GM19193 (cell line): ENCODE measurements around the gene TCOF1.

Source experiments
- POLR2A ChIP-seq: IDR thresholded peaks from 4 replicates; pipeline ENCODE4 v1.6.1; 2011; ENCODE audit not compliant: insufficient read depth, insufficient read length; ENCODE audit errors: extremely low read depth

The TCOF1 gene

DNA sequence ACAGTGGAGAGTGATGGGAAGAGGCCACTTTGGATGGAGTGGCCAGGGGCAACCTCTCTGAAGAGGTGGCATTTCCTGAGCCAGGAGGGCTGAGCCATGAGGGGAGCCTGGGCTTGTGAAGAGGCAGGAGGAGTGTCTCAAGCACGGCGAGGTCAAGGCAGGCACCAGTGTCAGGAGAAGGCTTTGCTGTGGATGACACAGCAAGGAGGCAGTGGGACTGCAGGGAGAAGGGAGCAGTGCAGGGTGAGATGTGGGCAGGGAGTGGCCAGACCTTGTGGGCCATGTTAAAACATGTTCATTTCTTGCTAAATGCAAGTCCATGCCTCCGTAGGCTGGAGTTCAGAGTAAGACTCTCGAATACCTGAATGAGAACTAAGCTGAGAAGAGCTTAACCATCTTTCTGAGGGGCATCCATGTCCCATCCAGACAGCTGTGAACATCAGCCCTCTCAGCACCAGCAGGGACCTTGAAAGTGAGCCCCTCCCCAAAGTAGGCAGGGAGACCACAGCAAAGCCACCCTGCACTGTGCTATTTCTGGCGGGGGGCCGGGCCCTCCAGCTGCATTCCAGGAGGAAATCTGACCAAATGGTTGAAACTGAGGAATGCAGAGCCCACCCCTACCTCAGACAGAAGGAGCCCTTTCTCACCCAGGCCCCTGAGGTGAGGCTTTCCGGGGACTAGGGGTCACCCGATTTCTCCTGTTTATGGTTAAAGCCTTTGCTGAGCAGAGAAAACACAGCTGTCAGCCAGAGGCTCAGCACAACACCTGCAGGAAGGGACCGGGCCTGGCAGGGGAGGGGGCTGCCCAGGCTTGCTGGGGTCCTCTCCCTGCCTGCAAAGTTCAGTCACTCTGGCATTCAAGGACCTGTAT, 38.6 kb upstream of the TCOF1 start:
- no peak for TF ChIP-seq POLR2A

DNA sequence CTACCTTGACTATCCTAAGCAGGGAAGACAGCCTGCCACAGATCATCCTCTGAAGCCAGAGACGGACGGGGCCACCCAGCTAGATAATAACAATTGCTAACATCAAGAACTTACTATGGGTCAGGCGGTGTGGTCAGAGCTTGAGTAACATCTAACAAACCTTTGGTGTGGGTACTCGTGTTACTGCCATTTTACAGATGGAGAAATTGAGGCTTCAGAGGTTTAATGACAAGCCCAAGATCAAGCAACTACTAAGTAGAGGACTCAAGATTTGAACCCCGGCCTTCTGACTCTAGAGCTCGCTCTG, 38.1 kb upstream of the TCOF1 start:
- no peak for TF ChIP-seq POLR2A

DNA sequence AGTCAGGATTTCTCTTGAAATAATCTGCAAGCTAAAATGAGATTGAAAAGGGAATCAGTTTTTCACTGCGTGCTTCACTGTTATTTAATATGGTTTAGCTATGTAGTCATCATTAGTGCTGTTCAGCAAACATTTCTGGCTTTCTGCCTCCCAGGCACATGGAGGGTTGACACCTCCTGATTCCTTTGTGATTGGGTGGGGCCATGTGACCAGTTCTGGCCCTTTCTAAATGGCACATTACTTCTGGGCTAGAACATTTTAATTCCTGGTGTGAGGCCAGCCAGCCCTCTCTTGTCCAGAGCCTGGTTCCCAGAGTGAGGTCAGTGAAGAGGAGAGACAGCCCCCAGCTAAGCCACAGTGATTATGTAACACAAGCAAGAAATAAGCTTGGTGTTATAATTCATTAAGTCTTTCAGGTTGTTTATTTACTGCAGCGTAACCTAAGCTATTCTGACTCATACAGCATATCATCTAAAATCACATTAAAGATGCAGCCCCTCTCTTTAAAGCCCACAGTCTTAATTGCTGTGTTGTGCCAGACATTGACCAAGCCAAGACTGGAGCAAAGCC, 37.4 kb upstream of the TCOF1 start:
- TF ChIP-seq POLR2A: no peak

- no peak for TF ChIP-seq POLR2A
Measured at GRCh38 chr5:150321211-150321610, 36.3 kb upstream of the TCOF1 start.

- TF ChIP-seq POLR2A: no peak
Measured at GRCh38 chr5:150321784-150322183, 35.7 kb upstream of the TCOF1 start.

- TF ChIP-seq POLR2A: no peak
Measured at GRCh38 chr5:150322202-150322601, 35.3 kb upstream of the TCOF1 start.

GRCh38 chr5:150323092-150323491, 34.4 kb upstream of the TCOF1 start:
- no peak for TF ChIP-seq POLR2A

- TF ChIP-seq POLR2A: no peak
Measured at GRCh38 chr5:150323819-150324218, 33.7 kb upstream of the TCOF1 start.

- TF ChIP-seq POLR2A: no peak
Measured at GRCh38 chr5:150325426-150325825, 32.1 kb upstream of the TCOF1 start.

GRCh38 chr5:150326707-150327106, 30.8 kb upstream of the TCOF1 start:
- TF ChIP-seq POLR2A: no peak

DNA sequence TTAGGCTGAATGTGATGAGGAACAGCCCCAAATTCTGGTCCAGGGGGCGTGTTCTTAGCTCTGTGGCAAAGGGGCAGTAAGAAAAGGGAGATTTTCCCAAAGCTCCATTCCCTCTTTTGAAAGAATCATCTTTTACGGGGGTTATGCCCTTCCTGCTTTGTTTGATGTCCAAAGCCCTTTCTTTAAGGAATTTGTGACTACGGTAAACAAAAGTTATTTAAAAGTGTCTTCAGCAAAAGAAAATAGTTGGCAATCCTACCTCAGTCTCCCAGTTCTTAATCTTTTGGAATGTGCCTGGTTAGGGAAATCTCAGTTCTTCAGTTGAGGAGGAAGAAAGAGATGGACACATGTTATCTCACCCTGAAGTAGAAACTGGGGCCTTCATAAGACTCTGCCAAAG, 30.4 kb upstream of the TCOF1 start:
- no peak for TF ChIP-seq POLR2A

GRCh38 chr5:150328515-150328914, 29.0 kb upstream of the TCOF1 start:
- no peak for TF ChIP-seq POLR2A

DNA sequence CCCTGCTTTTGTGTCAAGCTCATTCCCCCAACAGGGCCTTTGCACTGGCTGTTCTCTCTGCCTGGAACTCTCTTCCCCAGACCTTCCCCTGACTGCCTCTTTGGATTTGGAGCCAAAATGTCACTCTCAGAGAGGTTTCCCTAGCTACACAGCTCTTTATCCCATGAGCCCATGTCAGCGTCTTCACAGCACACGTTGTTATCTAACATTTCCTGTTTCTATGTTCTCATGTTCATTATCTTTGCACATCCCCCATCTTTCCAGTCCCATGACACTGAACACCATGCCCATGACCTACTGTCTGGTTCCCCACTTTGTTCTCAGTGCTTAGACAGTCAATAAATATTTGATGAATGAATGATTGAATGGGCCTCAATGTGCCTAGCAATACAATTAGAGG, 28.5 kb upstream of the TCOF1 start:
- no peak for TF ChIP-seq POLR2A

DNA sequence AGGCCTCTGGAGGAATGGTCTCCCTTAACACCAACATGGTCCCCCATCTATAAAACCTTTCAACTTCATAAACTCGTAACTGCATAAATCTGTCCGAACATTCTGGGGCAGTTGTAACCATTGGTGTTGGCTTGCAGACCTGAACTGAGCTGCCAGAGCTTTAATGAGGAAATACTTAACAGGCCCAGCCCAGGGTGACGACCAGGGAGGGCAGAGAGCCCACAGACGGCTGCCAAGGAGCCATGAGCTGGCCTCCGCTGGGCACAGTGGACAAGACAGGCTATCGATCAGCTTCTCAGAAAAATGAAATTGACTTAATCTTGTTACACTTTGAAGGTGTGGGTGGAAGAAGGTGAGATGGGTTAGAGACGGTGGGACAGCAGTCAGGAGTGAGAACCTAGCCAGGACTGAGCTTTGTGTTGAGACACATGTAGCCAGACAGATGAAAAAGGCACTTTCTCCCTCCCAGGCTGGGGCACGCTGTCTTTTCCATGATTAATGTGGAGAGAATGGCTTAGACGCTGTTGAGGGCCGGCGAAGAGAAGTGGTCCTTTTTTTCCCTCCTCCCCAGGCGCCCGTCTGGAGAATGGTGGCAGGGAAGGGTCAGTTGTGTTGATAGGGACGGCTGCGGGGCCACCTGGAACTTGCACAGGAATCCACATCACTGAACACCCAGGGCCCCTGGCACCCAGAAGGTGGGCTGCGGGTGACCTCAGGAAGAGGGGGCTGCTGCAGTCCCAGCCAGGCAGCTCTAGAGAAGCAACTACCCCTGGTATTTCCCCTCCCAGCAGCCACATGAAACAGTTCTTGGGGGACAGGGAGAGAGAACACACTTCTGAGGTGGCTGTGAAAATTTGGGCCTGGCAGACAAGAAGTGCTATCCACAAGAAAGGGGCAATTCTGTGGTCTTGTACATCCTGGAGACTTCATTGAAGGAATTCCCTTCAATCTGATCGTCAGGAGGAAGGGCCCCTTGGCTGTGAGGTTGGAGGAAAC, 27.3 kb upstream of the TCOF1 start:
- TF ChIP-seq POLR2A: no peak

- TF ChIP-seq POLR2A: no peak
Measured at GRCh38 chr5:150333400-150333799, 24.1 kb upstream of the TCOF1 start.
